HL-60 (cell line): Measurements from ENCODE around the gene CTNNA1.

ENCODE experiments used
- CTCF ChIP-seq: IDR thresholded peaks from one replicate; pipeline ENCODE4 v1.5.1; 2011; ENCODE audit warnings: low read length, control low read depth, inconsistent platforms; ENCODE audit not compliant: insufficient read depth
- POLR2AphosphoS5 ChIP-seq: IDR thresholded peaks from 2 replicates; pipeline ENCODE4 v1.6.1; 2012; ENCODE audit warnings: low read depth
- REST ChIP-seq: IDR thresholded peaks from 2 replicates; pipeline ENCODE4 v1.6.1; 2012; ENCODE audit warnings: low read depth; ENCODE audit not compliant: insufficient replicate concordance

- TF ChIP-seq POLR2AphosphoS5 (no peak), CTCF (no peak), REST (no peak)
Measured at GRCh38 chr5:138926688-138927448, 173.6 kb downstream of the CTNNA1 start.
